Activated T-cell treated with anti-CD3 and anti-CD28 coated beads, Interleukin-2, amount 50 U/mL, for 72 hours (primary cell): ENCODE measurements around the gene LURAP1L. TPM values are rescaled to one million over a fixed set of nuclear protein-coding genes. Genes with fewer than 3 reads are reported as not detected.
A peak's percentile ranks its signal among the peaks of the same experiment; 100 is the strongest.

Source experiments
- ATAC-seq, 2 donors: fragments of 150-1000 bp; cut with Tn5 transposase; replicated peaks in 1 of 2; 2 replicates each; pipeline ENCODE4 v1.10.0; 2021; ENCODE audit warnings: moderate library complexity in 2 of 2, mild to moderate bottlenecking in 1 of 2
- DNase-seq, 2 donors: peaks; one replicate each; pipeline ENCODE4 v3.0.0; 2021 to 2022; ENCODE audit warnings: mixed read lengths in 1 of 2
- H3K27ac Mint-ChIP-seq: one replicate; pipeline ENCODE4 v1.8.0; 2022; ENCODE audit warnings: mild to moderate bottlenecking, moderate library complexity, mixed read lengths
- H3K27me3 Mint-ChIP-seq: one replicate; pipeline ENCODE4 v1.8.0; 2022; ENCODE audit warnings: low read depth, mixed read lengths
- H3K36me3 Mint-ChIP-seq, 2 donors: one replicate each; pipeline ENCODE4 v1.8.0; 2022; ENCODE audit warnings: mixed read lengths in 2 of 2, mild to moderate bottlenecking in 1 of 2; ENCODE audit not compliant: insufficient read depth in 2 of 2
- H3K4me1 Mint-ChIP-seq: one replicate; pipeline ENCODE4 v1.8.0; 2022; ENCODE audit warnings: low read depth, mixed read lengths
- H3K4me3 Mint-ChIP-seq, 2 donors: one replicate each; pipeline ENCODE4 v1.8.0; 2022; ENCODE audit warnings: mild to moderate bottlenecking in 2 of 2, mixed read lengths in 2 of 2, moderate library complexity in 2 of 2
- H3K9me3 Mint-ChIP-seq, 2 donors: one replicate each; pipeline ENCODE4 v1.8.0; 2022; ENCODE audit warnings: mixed read lengths in 2 of 2
- total RNA-seq, 2 donors: library from RNA; stranded (reverse); gene quantifications; one replicate each; pipeline ENCODE4 v1.2.3, GENCODE V29; 2022

LURAP1L gene
- total RNA-seq, 2 donors from 2014 or later, result not detected

GRCh38 chr9:12760758-12761157, 14.1 kb upstream of the LURAP1L start:
- Mint-ChIP-seq H3K36me3 (peaks cover 0 to 1% of the 10 kb centered on the region in 2 donors), H3K9me3 (peaks cover 4 to 13% of the 10 kb centered on the region in 2 donors), H3K27me3 (no peaks in the 10 kb centered on the region), H3K27ac (no peak overlapping the region), H3K4me3 (no peak overlapping the region), H3K4me1 (no peaks in the 10 kb centered on the region)
- no peak for DNase-seq
- no peak for ATAC-seq

GRCh38 chr9:12764150-12764549, 10.7 kb upstream of the LURAP1L start:
- H3K36me3 Mint-ChIP-seq, result peaks cover 0 to 1% of the 10 kb centered on the region in 2 donors

GRCh38 chr9:12765088-12765798, 9.6 kb upstream of the LURAP1L start:
- peaks cover 0 to 7% of the 10 kb centered on the region in 2 donors for H3K9me3 Mint-ChIP-seq
- no peaks in the 10 kb centered on the region for H3K4me1 Mint-ChIP-seq
- no peak for DNase-seq
- no peaks in the 10 kb centered on the region for H3K27me3 Mint-ChIP-seq
- no peak overlapping the region for H3K27ac Mint-ChIP-seq
- no peak overlapping the region for H3K4me3 Mint-ChIP-seq
- H3K36me3 Mint-ChIP-seq, result peaks cover 0 to 1% of the 10 kb centered on the region in 2 donors
- no peak for ATAC-seq

More at GRCh38 chr9:12764150-12764549, 10.7 kb upstream of the LURAP1L start:
- H3K4me1 Mint-ChIP-seq, result no peaks in the 10 kb centered on the region
- ATAC-seq (no peak), DNase-seq (no peak)
- no peak overlapping the region for H3K4me3 Mint-ChIP-seq
- no peaks in the 10 kb centered on the region for H3K27me3 Mint-ChIP-seq
- H3K27ac Mint-ChIP-seq, result no peak overlapping the region
- H3K9me3 Mint-ChIP-seq, result peaks cover 0 to 7% of the 10 kb centered on the region in 2 donors

GRCh38 chr9:12766357-12766756, 8.5 kb upstream of the LURAP1L start:
- H3K27me3 Mint-ChIP-seq, result no peaks in the 10 kb centered on the region
- no peak overlapping the region for H3K27ac Mint-ChIP-seq
- peaks cover 0 to 7% of the 10 kb centered on the region in 2 donors for H3K9me3 Mint-ChIP-seq
- H3K36me3 Mint-ChIP-seq, result no peaks in the 10 kb centered on the region
- DNase-seq, result no peak
- H3K4me1 Mint-ChIP-seq, result no peaks in the 10 kb centered on the region
- no peak for ATAC-seq
- no peak overlapping the region for H3K4me3 Mint-ChIP-seq

GRCh38 chr9:12770261-12770660, 4.6 kb upstream of the LURAP1L start:
- no peak overlapping the region for H3K27ac Mint-ChIP-seq
- H3K27me3 Mint-ChIP-seq, result peaks cover 7% of the 10 kb centered on the region
- H3K9me3 Mint-ChIP-seq, result no peaks in the 10 kb centered on the region
- no peaks in the 10 kb centered on the region for H3K4me1 Mint-ChIP-seq
- DNase-seq, result no peak
- peaks cover 0 to under 1% of the 10 kb centered on the region in 2 donors for H3K36me3 Mint-ChIP-seq
- ATAC-seq, result no peak
- no peak overlapping the region for H3K4me3 Mint-ChIP-seq

- no peak overlapping the region for H3K4me3 Mint-ChIP-seq
- peaks cover 2% of the 10 kb centered on the region in 2 donors for H3K36me3 Mint-ChIP-seq
- DNase-seq (no peak), ATAC-seq (no peak)
- H3K9me3 Mint-ChIP-seq, result no peaks in the 10 kb centered on the region
- peaks cover 23% of the 10 kb centered on the region for H3K27me3 Mint-ChIP-seq
- peaks cover 5% of the 10 kb centered on the region for H3K4me1 Mint-ChIP-seq
- H3K27ac Mint-ChIP-seq, result no peak overlapping the region
Observed at GRCh38 chr9:12771891-12772290, 2.9 kb upstream of the LURAP1L start.

- Mint-ChIP-seq H3K27ac (no peak overlapping the region), H3K4me1 (peaks cover 5% of the 10 kb centered on the region), H3K27me3 (peaks cover 27% of the 10 kb centered on the region), H3K4me3 (no peak overlapping the region), H3K9me3 (peaks cover 0 to 1% of the 10 kb centered on the region in 2 donors), H3K36me3 (peaks cover 2 to 3% of the 10 kb centered on the region in 2 donors)
- DNase-seq (no peak), ATAC-seq (no peak)
Observed at GRCh38 chr9:12773562-12773961, 1.3 kb upstream of the LURAP1L start.

GRCh38 chr9:12775679-12776512, 1.1 kb downstream of the LURAP1L start:
- DNase-seq (no peak), ATAC-seq (no peak)
- peak overlapping the region; percentile 58 to 59 for H3K4me3 Mint-ChIP-seq

GRCh38 chr9:12776513-12777055, 1.8 kb downstream of the LURAP1L start:
- H3K36me3 Mint-ChIP-seq, result peaks cover 2 to 3% of the 10 kb centered on the region in 2 donors
- peaks cover 5% of the 10 kb centered on the region for H3K4me1 Mint-ChIP-seq
- no peak for ATAC-seq
- peak overlapping the region in 1 of 2 donors; percentile 58 for H3K4me3 Mint-ChIP-seq
- H3K27ac Mint-ChIP-seq, result no peak overlapping the region
- peaks cover 3 to 4% of the 10 kb centered on the region in 2 donors for H3K9me3 Mint-ChIP-seq
- H3K27me3 Mint-ChIP-seq, result peaks cover 27% of the 10 kb centered on the region
- no peak for DNase-seq

More at GRCh38 chr9:12775679-12776512, 1.1 kb downstream of the LURAP1L start:
- H3K36me3 Mint-ChIP-seq, result peaks cover 2 to 3% of the 10 kb centered on the region in 2 donors
- H3K27ac Mint-ChIP-seq, result no peak overlapping the region
- peaks cover 5% of the 10 kb centered on the region for H3K4me1 Mint-ChIP-seq
- peaks cover 0 to 4% of the 10 kb centered on the region in 2 donors for H3K9me3 Mint-ChIP-seq
- H3K27me3 Mint-ChIP-seq, result peaks cover 27% of the 10 kb centered on the region

GRCh38 chr9:12777121-12778022, 2.6 kb downstream of the LURAP1L start:
- DNase-seq, result no peak
- no peak overlapping the region for H3K4me3 Mint-ChIP-seq
- peaks cover 5% of the 10 kb centered on the region for H3K4me1 Mint-ChIP-seq
- H3K9me3 Mint-ChIP-seq, result peaks cover 3 to 5% of the 10 kb centered on the region in 2 donors
- no peak overlapping the region for H3K27ac Mint-ChIP-seq
- peaks cover 27% of the 10 kb centered on the region for H3K27me3 Mint-ChIP-seq
- ATAC-seq, result no peak
- peaks cover 2 to 3% of the 10 kb centered on the region in 2 donors for H3K36me3 Mint-ChIP-seq

- ATAC-seq (no peak), DNase-seq (no peak)
- Mint-ChIP-seq H3K4me1 (peaks cover 5% of the 10 kb centered on the region), H3K9me3 (peaks cover 5% of the 10 kb centered on the region in 2 donors), H3K36me3 (peaks cover 2 to 3% of the 10 kb centered on the region in 2 donors), H3K4me3 (no peak overlapping the region), H3K27ac (no peak overlapping the region), H3K27me3 (peaks cover 27% of the 10 kb centered on the region)
Observed at GRCh38 chr9:12778389-12778788, 3.6 kb downstream of the LURAP1L start.

GRCh38 chr9:12781226-12781733, 6.5 kb downstream of the LURAP1L start:
- H3K4me3 Mint-ChIP-seq, result no peak overlapping the region
- H3K36me3 Mint-ChIP-seq, result peaks cover 0 to 1% of the 10 kb centered on the region in 2 donors
- ATAC-seq (no peak), DNase-seq (no peak)
- no peaks in the 10 kb centered on the region for H3K4me1 Mint-ChIP-seq
- peaks cover 5 to 11% of the 10 kb centered on the region in 2 donors for H3K9me3 Mint-ChIP-seq
- H3K27ac Mint-ChIP-seq, result no peak overlapping the region
- peaks cover 10% of the 10 kb centered on the region for H3K27me3 Mint-ChIP-seq
